HCT116 (cell line): ENCODE data around the gene CTIF. TPM values are rescaled to one million over a fixed set of nuclear protein-coding genes. Genes with fewer than 3 reads are reported as not detected.

Experiments
- ATAC-seq: fragments of 200-7000 bp; cut with Tn5 transposase; 2 replicates; pipeline ENCODE4 v1.9.1; 2020; ENCODE audit warnings: mild to moderate bottlenecking, moderate library complexity
- BruUV-seq: library from RNA; stranded (reverse); fragments of 400-500 nt; replicated peaks from 2 replicates; lab custom pipeline; 2021; lab: Mats Ljungman, UMichigan
- CTCF ChIA-PET: fragments of 300-600 bp; sonication (Branson Sonifier 250); formaldehyde crosslinking; loops from one replicate; lab custom pipeline; 2021; ENCODE audit warnings: antibody characterized with exemption; lab: Charles Lee
- POLR2A ChIA-PET: fragments of 300-600, 350-600 bp; sonication (Branson Sonifier 250); formaldehyde crosslinking; loops from one replicate; lab custom pipeline; 2021; ENCODE audit warnings: antibody characterized with exemption; lab: Charles Lee
- RAD21 ChIA-PET, 2 experiments: fragments of 300-600 bp; sonication (Branson Sonifier 250); formaldehyde crosslinking; loops; one replicate each; lab custom pipeline; 2023; ENCODE audit warnings: low total read pairs in 2 of 2; ENCODE audit not compliant: uncharacterized antibody in 2 of 2, unreplicated experiment in 2 of 2, low non-redundant PET in 1 of 2; lab: Charles Lee
- DNase-seq: peaks from one replicate; pipeline ENCODE4 v3.0.0-alpha.2; 2010; ENCODE audit warnings: low read depth, low spot score
- H2AFZ ChIP-seq: fragments of 200-600 bp; shearing (Covaris generic), sonication (generic); 2 replicates; pipeline ENCODE4 v1.6.1; 2017; ENCODE audit warnings: low read depth, mixed run types, mixed read lengths, antibody characterized with exemption, low read length; ENCODE audit not compliant: poor library complexity, severe bottlenecking
- H3K27ac ChIP-seq: 2 replicates; pipeline ENCODE4 v1.5.1; 2012; ENCODE audit warnings: low read depth, low read length
- H3K27me3 ChIP-seq: fragments of 200-600 bp; sonication (generic); 2 replicates; pipeline ENCODE4 v1.6.1; 2016; ENCODE audit warnings: mixed run types, low read length, mixed read lengths; ENCODE audit not compliant: insufficient read depth
- H3K36me3 ChIP-seq, 2 experiments: fragments of 200-500 bp in 1 of 2; fragments of 200-600 bp in 1 of 2; sonication (Bioruptor generic) in 1 of 2; sonication (generic) in 1 of 2; 2 replicates each; pipeline versions ENCODE4 v1.5.1 to v1.6.1; 2014 to 2016; ENCODE audit warnings: low read length in 2 of 2, inconsistent platforms in 1 of 2, mixed read lengths in 1 of 2, mixed run types in 1 of 2; ENCODE audit not compliant: insufficient read depth in 2 of 2, control insufficient read depth in 1 of 2
- H3K4me1 ChIP-seq, 2 experiments: fragments of 200-600 bp in 1 of 2; sonication (generic) in 1 of 2; 2 replicates each; pipeline versions ENCODE4 v1.5.1 to v1.6.1; 2012 to 2017; ENCODE audit warnings: low read length in 2 of 2, inconsistent platforms in 1 of 2, mild to moderate bottlenecking in 1 of 2, mixed read lengths in 1 of 2, mixed run types in 1 of 2, moderate library complexity in 1 of 2; ENCODE audit not compliant: insufficient read depth in 2 of 2, control insufficient read depth in 1 of 2
- H3K4me2 ChIP-seq: fragments of 200-600 bp; sonication (generic); 2 replicates; pipeline ENCODE4 v1.6.1; 2017; ENCODE audit warnings: mixed run types, low read length, mixed read lengths
- H3K4me3 ChIP-seq, 2 experiments: fragments of 200-600 bp in 1 of 2; sonication (generic) in 1 of 2; replicated peaks in 1 of 2; 2 replicates each; pipeline ENCODE4 v1.5.1; 2011 to 2016; ENCODE audit warnings: low read length in 2 of 2, control low read depth in 1 of 2, low read depth in 1 of 2, mild to moderate bottlenecking in 1 of 2, mixed read lengths in 1 of 2, mixed run types in 1 of 2
- H3K79me2 ChIP-seq: fragments of 200-600 bp; sonication (generic); 2 replicates; pipeline ENCODE4 v1.6.1; 2017; ENCODE audit warnings: mild to moderate bottlenecking, mixed run types, low read length, moderate library complexity, mixed read lengths; ENCODE audit not compliant: insufficient read depth
- H3K9ac ChIP-seq: fragments of 200-600 bp; sonication (generic); 2 replicates; pipeline ENCODE4 v1.6.1; 2016; ENCODE audit warnings: low read length, mixed read lengths
- H3K9me2 ChIP-seq: fragments of 200-600 bp; sonication (generic), shearing (Covaris generic); 2 replicates; pipeline ENCODE4 v1.6.1; 2017; ENCODE audit warnings: mixed run types, mild to moderate bottlenecking, moderate library complexity; ENCODE audit not compliant: insufficient read depth
- H3K9me3 ChIP-seq, 2 experiments: fragments of 200-500 bp in 1 of 2; fragments of 200-600 bp in 1 of 2; sonication (Bioruptor generic) in 1 of 2; sonication (generic) in 1 of 2; 2 replicates each; pipeline ENCODE4 v1.6.1; 2014 to 2017; ENCODE audit warnings: low read length in 2 of 2, mixed read lengths in 2 of 2, inconsistent platforms in 1 of 2, low read depth in 1 of 2, mild to moderate bottlenecking in 1 of 2, mixed run types in 1 of 2, moderate library complexity in 1 of 2; ENCODE audit not compliant: control insufficient read depth in 1 of 2, insufficient read depth in 1 of 2
- H4K20me1 ChIP-seq: fragments of 200-600 bp; sonication (generic), shearing (Covaris generic); 2 replicates; pipeline ENCODE4 v1.6.1; 2017; ENCODE audit warnings: mixed run types, mild to moderate bottlenecking, moderate library complexity; ENCODE audit not compliant: insufficient read depth
- CEBPB ChIP-seq: IDR thresholded peaks from 2 replicates; pipeline ENCODE4 v1.6.1; 2012; ENCODE audit warnings: low read depth
- EGR1 ChIP-seq: IDR thresholded peaks from 2 replicates; pipeline ENCODE4 v1.6.1; 2012; ENCODE audit warnings: low read depth
- ELF1 ChIP-seq: IDR thresholded peaks from 2 replicates; pipeline ENCODE4 v1.6.1; 2012; ENCODE audit warnings: low read depth, borderline replicate concordance
- EZH2 ChIP-seq: fragments of 200-600 bp; sonication (generic); IDR thresholded peaks from 2 replicates; pipeline ENCODE4 v1.6.1; 2017; ENCODE audit warnings: antibody characterized with exemption, mixed run types
- EZH2phosphoT487 ChIP-seq: fragments of 200-600 bp; IDR thresholded peaks from 2 replicates; pipeline ENCODE4 v1.6.1; 2018; ENCODE audit warnings: antibody characterized with exemption, borderline replicate concordance
- JUND ChIP-seq: IDR thresholded peaks from 2 replicates; pipeline ENCODE4 v1.6.1; 2012
- MAX ChIP-seq: IDR thresholded peaks from 2 replicates; pipeline ENCODE4 v1.6.1; 2012
- POLR2A ChIP-seq: IDR thresholded peaks from 2 replicates; pipeline ENCODE4 v1.7.0; 2011; ENCODE audit warnings: borderline replicate concordance; ENCODE audit not compliant: insufficient read depth, insufficient read length; ENCODE audit errors: extremely low read depth
- POLR2AphosphoS5 ChIP-seq: IDR thresholded peaks from 2 replicates; pipeline ENCODE4 v1.6.1; 2011; ENCODE audit warnings: mild to moderate bottlenecking, low read depth, low read length, moderate library complexity
- RAD21 ChIP-seq: IDR thresholded peaks from 2 replicates; pipeline ENCODE4 v1.6.1; 2012; ENCODE audit warnings: low read depth, mild to moderate bottlenecking
- REST ChIP-seq: IDR thresholded peaks from 2 replicates; pipeline ENCODE4 v1.6.1; 2012; ENCODE audit warnings: low read depth
- SIN3A ChIP-seq: IDR thresholded peaks from 2 replicates; pipeline ENCODE4 v1.6.1; 2012; ENCODE audit warnings: low read depth
- SP1 ChIP-seq: IDR thresholded peaks from 2 replicates; pipeline ENCODE4 v1.6.1; 2012; ENCODE audit warnings: low read depth
- SRF ChIP-seq: IDR thresholded peaks from 2 replicates; pipeline ENCODE4 v1.6.1; 2012; ENCODE audit warnings: low read depth
- TCF7L2 ChIP-seq: IDR thresholded peaks from 2 replicates; pipeline ENCODE4 v1.7.0; 2011; ENCODE audit warnings: borderline replicate concordance, inconsistent platforms; ENCODE audit not compliant: insufficient read depth, insufficient read length; ENCODE audit errors: extremely low read depth
- ZBTB33 ChIP-seq: IDR thresholded peaks from 2 replicates; pipeline ENCODE4 v1.6.1; 2011; ENCODE audit warnings: mild to moderate bottlenecking, low read length, moderate library complexity; ENCODE audit not compliant: insufficient replicate concordance; ENCODE audit errors: extremely low read depth
- ZFX ChIP-seq: fragments of 450-650 bp; IDR thresholded peaks from 2 replicates; pipeline ENCODE4 v1.6.1; 2017
- ZNF274 ChIP-seq: fragments of 200-500 bp; sonication (Bioruptor generic); IDR thresholded peaks from 2 replicates; pipeline ENCODE4 v1.6.1; 2014; ENCODE audit warnings: mild to moderate bottlenecking, low read depth, low read length, inconsistent platforms
- intact Hi-C: fragments of 100-400 bp; cut with micrococcal nuclease; formaldehyde crosslinking; loops from 2 replicates; pipeline ENCODE4 v1.10.0; 2022
- total RNA-seq: library from RNA; stranded (reverse); gene quantifications from one replicate; pipeline ENCODE4 v1.2.1, GENCODE V29; 2021; ENCODE audit not compliant: unreplicated experiment

The CTIF gene
- total RNA-seq, 1 experiment from 2014 or later: 19.7 TPM

- TF ChIP-seq ZBTB33 (no peak), MAX (no peak), TCF7L2 (no peak), EGR1 (no peak), SRF (no peak)
Measured at GRCh38 chr18:48636436-48636835, 97.6 kb downstream of the CTIF start (continued).

GRCh38 chr18:48637081-48637990, 98.5 kb downstream of the CTIF start:
- no peaks in the 10 kb centered on the region; a peak in 1 of 4 replicates for H3K36me3 ChIP-seq
- no peak overlapping the region for H3K27ac ChIP-seq
- H3K4me2 ChIP-seq: no peak overlapping the region
- POLR2A ChIA-PET: no interaction called here
- intact Hi-C loops: loop anchor here (10.0 kb wide), 1 partner anchor 163 kb away; no protein-coding TSS in a partner anchor
- H3K79me2 ChIP-seq: no peaks in the 10 kb centered on the region
- no peak overlapping the region for H2AFZ ChIP-seq
- RAD21 ChIA-PET: no interaction called here
- H3K9ac ChIP-seq: no peak overlapping the region
- TF ChIP-seq SP1: no peak
- TF ChIP-seq JUND: no peak
- TF ChIP-seq POLR2A: no peak
- no peak for TF ChIP-seq POLR2AphosphoS5
- TF ChIP-seq SRF: no peak
- TF ChIP-seq TCF7L2: no peak
- TF ChIP-seq ZNF274: no peak
- TF ChIP-seq CEBPB: no peak
- no peak for TF ChIP-seq RAD21
- TF ChIP-seq SIN3A: no peak
- no peak for TF ChIP-seq REST
- no peak for TF ChIP-seq ZFX
- no peak for TF ChIP-seq EZH2phosphoT487
- no peak for TF ChIP-seq ELF1
- TF ChIP-seq EZH2: no peak
- BruUV-seq: no TSS peak
- H3K9me3 ChIP-seq: peaks cover 0 to 3% of the 10 kb centered on the region in 2 experiments; a peak in 1 of 4 replicates
- H4K20me1 ChIP-seq: no peaks in the 10 kb centered on the region
- no peaks in the 10 kb centered on the region for H3K9me2 ChIP-seq
- no peak for DNase-seq
- CTCF ChIA-PET: no interaction called here
- H3K4me3 ChIP-seq: no peak overlapping the region
- no peaks in the 10 kb centered on the region for H3K27me3 ChIP-seq
- H3K4me1 ChIP-seq: no peaks in the 10 kb centered on the region
- no peak for ATAC-seq
